WTC11 (cell line): Measurements from ENCODE around the gene INF2. TPM values are rescaled to one million over a fixed set of nuclear protein-coding genes. Genes with fewer than 3 reads are reported as not detected.

ENCODE experiments used
- ATAC-seq: fragments of 200-7000 bp; cut with Tn5 transposase; 2 replicates; pipeline ENCODE4 v1.10.0; 2021; ENCODE audit warnings: mild to moderate bottlenecking, moderate library complexity
- CTCF ChIA-PET: fragments of 300-600 bp; sonication (Branson Sonifier 250); formaldehyde crosslinking; loops from one replicate; lab custom pipeline; 2021; ENCODE audit warnings: antibody characterized with exemption; lab: Charles Lee
- POLR2A ChIA-PET: fragments of 350-600 bp; sonication (Branson Sonifier 250); formaldehyde crosslinking; loops from one replicate; lab custom pipeline; 2021; ENCODE audit warnings: antibody characterized with exemption; lab: Charles Lee
- DNase-seq: peaks from one replicate; pipeline ENCODE4 v3.0.0; 2021; ENCODE audit warnings: low spot score
- H3K27ac Mint-ChIP-seq: 2 replicates; pipeline ENCODE4 v1.8.0; 2021; ENCODE audit warnings: mixed read lengths
- H3K27me3 Mint-ChIP-seq: 2 replicates; pipeline ENCODE4 v1.8.0; 2021; ENCODE audit warnings: low read depth, mild to moderate bottlenecking, moderate library complexity, mixed read lengths
- H3K36me3 Mint-ChIP-seq: 2 replicates; pipeline ENCODE4 v1.8.0; 2021; ENCODE audit warnings: mixed read lengths
- H3K4me1 Mint-ChIP-seq: 2 replicates; pipeline ENCODE4 v1.8.0; 2022; ENCODE audit warnings: mixed read lengths
- H3K4me3 Mint-ChIP-seq: 2 replicates; pipeline ENCODE4 v1.8.0; 2021; ENCODE audit warnings: mild to moderate bottlenecking, moderate library complexity, mixed read lengths
- H3K9me3 Mint-ChIP-seq: 2 replicates; pipeline ENCODE4 v1.8.0; 2021; ENCODE audit warnings: mixed read lengths
- ATF1 ChIP-seq: sonication (generic); formaldehyde crosslinking; IDR thresholded peaks from 2 replicates; pipeline ENCODE4 v1.8.1; 2023; ENCODE audit warnings: mild to moderate bottlenecking, moderate library complexity, missing genetic modification reagents
- ATF3 ChIP-seq: sonication (generic); formaldehyde crosslinking; conservative IDR thresholded peaks from 2 replicates; pipeline ENCODE4 v1.8.1; 2022; ENCODE audit warnings: mild to moderate bottlenecking, missing genetic modification reagents
- CBFB ChIP-seq: sonication (generic); formaldehyde crosslinking; IDR thresholded peaks from 2 replicates; pipeline ENCODE4 v1.8.1; 2022; ENCODE audit warnings: mild to moderate bottlenecking, low read depth, missing genetic modification reagents
- ELF4 ChIP-seq: sonication (generic); formaldehyde crosslinking; IDR thresholded peaks from 2 replicates; pipeline ENCODE4 v1.8.1; 2022; ENCODE audit warnings: low read depth, mild to moderate bottlenecking, moderate library complexity, missing genetic modification reagents
- EMX1 ChIP-seq: fragments of 250-450 bp; sonication (Bioruptor Pico); IDR thresholded peaks from 2 replicates; pipeline ENCODE4 v1.8.0; 2021; ENCODE audit warnings: mild to moderate bottlenecking
- FOXK1 ChIP-seq: sonication (generic); formaldehyde crosslinking; IDR thresholded peaks from 2 replicates; pipeline ENCODE4 v1.8.0; 2022; ENCODE audit warnings: mild to moderate bottlenecking, moderate library complexity, missing genetic modification reagents
- FOXP4 ChIP-seq: sonication (generic); formaldehyde crosslinking; IDR thresholded peaks from 2 replicates; pipeline ENCODE4 v1.8.0; 2022; ENCODE audit warnings: mild to moderate bottlenecking, missing genetic modification reagents
- HMGA2 ChIP-seq: fragments of 250-450 bp; sonication (Bioruptor Pico); IDR thresholded peaks from 2 replicates; pipeline ENCODE4 v1.4.0; 2021; ENCODE audit warnings: mild to moderate bottlenecking, moderate library complexity
- JAZF1 ChIP-seq: fragments of 250-450 bp; sonication (Bioruptor Pico); IDR thresholded peaks from 2 replicates; pipeline ENCODE4 v1.9.0; 2021; ENCODE audit warnings: moderate library complexity, mild to moderate bottlenecking, inconsistent platforms
- PREB ChIP-seq: sonication (generic); formaldehyde crosslinking; IDR thresholded peaks from 2 replicates; pipeline ENCODE4 v1.8.1; 2022; ENCODE audit warnings: mild to moderate bottlenecking, missing genetic modification reagents, moderate library complexity, borderline replicate concordance
- SMAD3 ChIP-seq: sonication (generic); formaldehyde crosslinking; IDR thresholded peaks from 2 replicates; pipeline ENCODE4 v1.8.0; 2022; ENCODE audit warnings: missing genetic modification reagents, mild to moderate bottlenecking, borderline replicate concordance
- SOX15 ChIP-seq: fragments of 250-450 bp; sonication (Bioruptor Pico); IDR thresholded peaks from 2 replicates; pipeline ENCODE4 v1.9.0; 2021; ENCODE audit warnings: mild to moderate bottlenecking
- SP1 ChIP-seq: sonication (generic); formaldehyde crosslinking; conservative IDR thresholded peaks from 2 replicates; pipeline ENCODE4 v1.8.1; 2022; ENCODE audit warnings: missing genetic modification reagents
- TEAD1 ChIP-seq: sonication (generic); formaldehyde crosslinking; IDR thresholded peaks from 2 replicates; pipeline ENCODE4 v1.8.0; 2022; ENCODE audit warnings: mild to moderate bottlenecking, missing genetic modification reagents
- TP53 ChIP-seq: sonication (generic); formaldehyde crosslinking; IDR thresholded peaks from 2 replicates; pipeline ENCODE4 v1.8.1; 2023; ENCODE audit warnings: mild to moderate bottlenecking, missing genetic modification reagents
- ZNF219 ChIP-seq: sonication (generic); formaldehyde crosslinking; IDR thresholded peaks from 2 replicates; pipeline ENCODE4 v1.8.0; 2023; ENCODE audit warnings: missing genetic modification reagents, mild to moderate bottlenecking, borderline replicate concordance
- ZNF263 ChIP-seq: sonication (generic); formaldehyde crosslinking; IDR thresholded peaks from 2 replicates; pipeline ENCODE4 v1.8.1; 2022; ENCODE audit warnings: low read depth, mild to moderate bottlenecking, moderate library complexity, missing genetic modification reagents
- ZNF317 ChIP-seq: sonication (generic); formaldehyde crosslinking; IDR thresholded peaks from 2 replicates; pipeline ENCODE4 v1.8.1; 2023; ENCODE audit warnings: low read depth, mild to moderate bottlenecking, moderate library complexity, missing genetic modification reagents, borderline replicate concordance
- ZNF416 ChIP-seq: fragments of 250-450 bp; sonication (Bioruptor Pico); IDR thresholded peaks from 2 replicates; pipeline ENCODE4 v1.9.0; 2021; ENCODE audit warnings: mild to moderate bottlenecking, inconsistent platforms
- ZSCAN18 ChIP-seq: fragments of 250-450 bp; sonication (Bioruptor Pico); IDR thresholded peaks from 2 replicates; pipeline ENCODE4 v2.1.2; 2022; ENCODE audit warnings: mild to moderate bottlenecking, moderate library complexity
- total RNA-seq: library from RNA; stranded (reverse); gene quantifications from 3 replicates; pipeline ENCODE4 v1.2.3, GENCODE V29; 2021

The INF2 gene
- total RNA-seq, 1 experiment from 2014 or later: 82.4 TPM

- TF ChIP-seq PREB (no peak), ZNF263 (CRISPR knock-in tag) (no peak), EMX1 (CRISPR knock-in tag) (no peak)
Observed at GRCh38 chr14:104756477-104757237, 67.2 kb downstream of the INF2 start (continued).

GRCh38 chr14:104757238-104757585 lies 67.8 kb downstream of the INF2 start:
- Mint-ChIP-seq H3K4me1 (peaks cover 18% of the 10 kb centered on the region), H3K27me3 (no peaks in the 10 kb centered on the region; the same call in 1 of the 2 replicates), H3K9me3 (no peaks in the 10 kb centered on the region), H3K27ac (no peak overlapping the region), H3K4me3 (no peak overlapping the region), H3K36me3 (peaks cover 27% of the 10 kb centered on the region)
- TF ChIP-seq HMGA2 (CRISPR knock-in tag) (no peak), CBFB (no peak), ATF3 (CRISPR knock-in tag) (no peak), JAZF1 (CRISPR knock-in tag) (no peak), ZNF416 (no peak), FOXP4 (CRISPR knock-in tag) (no peak), ZNF317 (no peak), SOX15 (no peak), FOXK1 (CRISPR knock-in tag) (no peak), SMAD3 (CRISPR knock-in tag) (no peak), ZNF219 (CRISPR knock-in tag) (no peak), SP1 (no peak), ZSCAN18 (CRISPR knock-in tag) (no peak), ATF1 (CRISPR knock-in tag) (no peak), EMX1 (CRISPR knock-in tag) (no peak), ZNF263 (CRISPR knock-in tag) (no peak), TEAD1 (CRISPR knock-in tag) (no peak), TP53 (CRISPR knock-in tag) (no peak), ELF4 (CRISPR knock-in tag) (no peak)
- CTCF ChIA-PET: interaction anchor here (0.9 to 1.4 kb wide), 2 partner anchors 32 to 69 kb away, joined by 4 to 6 read pairs; no protein-coding TSS in a partner anchor
- POLR2A ChIA-PET: no interaction called here
- DNase-seq (no peak), ATAC-seq (no peak)
